Measurements from ENCODE around the gene ACTN2.

The ACTN2 gene

DNA sequence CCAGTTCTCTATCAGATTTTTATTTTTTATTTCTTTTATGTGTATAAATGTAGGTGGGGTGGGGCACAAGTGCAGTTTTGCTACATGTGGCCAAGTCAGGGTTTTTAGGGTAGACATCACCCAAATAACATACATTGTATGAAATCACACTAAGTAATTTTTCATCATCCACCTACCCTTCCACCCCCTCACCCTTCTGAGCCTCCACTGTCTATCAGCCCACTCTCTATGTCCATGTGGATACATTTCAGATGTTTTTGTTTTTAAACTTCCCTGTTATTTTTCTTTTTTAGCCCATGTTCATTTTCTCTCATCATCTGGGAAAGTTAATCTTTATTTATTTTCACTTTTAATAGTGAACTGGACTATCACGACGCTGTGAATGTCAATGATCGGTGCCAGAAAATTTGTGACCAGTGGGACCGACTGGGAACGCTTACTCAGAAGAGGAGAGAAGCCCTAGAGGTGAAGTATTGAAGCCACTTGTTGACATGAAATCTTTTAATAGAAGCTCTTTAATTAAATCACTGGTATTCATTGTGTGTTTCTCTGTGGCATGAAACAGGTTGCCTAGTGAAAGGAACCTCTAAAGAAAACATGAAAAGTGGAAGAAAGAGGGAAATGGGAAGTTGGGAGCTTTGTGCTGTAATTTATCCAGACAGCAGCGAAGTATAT is 61.1 kb downstream of the ACTN2 start:
- DNase-seq (ENCODE audit: low spot score), result no peak
- H3K4me3 ChIP-seq, result no peak overlapping the region
- no peak overlapping the region for H3K27ac ChIP-seq
- TF ChIP-seq, protein P1, sequence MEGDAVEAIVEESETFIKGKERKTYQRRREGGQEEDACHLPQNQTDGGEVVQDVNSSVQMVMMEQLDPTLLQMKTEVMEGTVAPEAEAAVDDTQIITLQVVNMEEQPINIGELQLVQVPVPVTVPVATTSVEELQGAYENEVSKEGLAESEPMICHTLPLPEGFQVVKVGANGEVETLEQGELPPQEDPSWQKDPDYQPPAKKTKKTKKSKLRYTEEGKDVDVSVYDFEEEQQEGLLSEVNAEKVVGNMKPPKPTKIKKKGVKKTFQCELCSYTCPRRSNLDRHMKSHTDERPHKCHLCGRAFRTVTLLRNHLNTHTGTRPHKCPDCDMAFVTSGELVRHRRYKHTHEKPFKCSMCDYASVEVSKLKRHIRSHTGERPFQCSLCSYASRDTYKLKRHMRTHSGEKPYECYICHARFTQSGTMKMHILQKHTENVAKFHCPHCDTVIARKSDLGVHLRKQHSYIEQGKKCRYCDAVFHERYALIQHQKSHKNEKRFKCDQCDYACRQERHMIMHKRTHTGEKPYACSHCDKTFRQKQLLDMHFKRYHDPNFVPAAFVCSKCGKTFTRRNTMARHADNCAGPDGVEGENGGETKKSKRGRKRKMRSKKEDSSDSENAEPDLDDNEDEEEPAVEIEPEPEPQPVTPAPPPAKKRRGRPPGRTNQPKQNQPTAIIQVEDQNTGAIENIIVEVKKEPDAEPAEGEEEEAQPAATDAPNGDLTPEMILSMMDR (IDR thresholded peaks at IDR 0.05), result no peak

DNA sequence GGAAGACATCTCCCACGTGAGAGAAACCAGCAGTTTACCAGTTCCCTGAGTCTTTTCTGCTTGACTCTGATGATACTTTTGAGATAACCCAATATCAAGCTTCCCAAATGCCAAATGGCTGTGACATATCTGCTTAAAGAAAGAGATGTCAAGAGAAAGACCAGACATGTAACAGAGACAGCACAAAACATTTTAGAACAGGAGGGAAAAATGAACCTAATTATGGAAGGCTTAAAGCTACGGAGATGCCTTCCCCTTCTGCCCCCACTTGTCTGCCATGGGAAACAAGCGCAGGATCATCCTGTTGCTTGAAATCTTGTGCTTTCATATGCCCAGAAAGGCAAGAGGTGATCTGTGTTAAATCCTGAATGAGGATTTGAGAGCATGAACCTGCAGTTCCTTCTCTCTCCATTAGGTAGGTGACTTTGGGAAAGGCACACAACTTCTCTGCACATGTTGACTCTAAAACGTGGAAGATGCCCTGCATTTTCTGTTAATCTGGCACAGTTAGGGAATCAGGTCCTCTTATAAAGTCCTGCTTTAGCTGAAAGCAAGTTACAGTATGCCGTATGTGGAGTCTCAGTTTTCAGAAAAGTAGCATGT is 62.1 kb downstream of the ACTN2 start:
- Histone ChIP-seq H3K27ac (no peak overlapping the region), H3K4me3 (no peak overlapping the region)
- TF ChIP-seq, protein P1 (IDR thresholded peaks at IDR 0.05), result no peak
- DNase-seq (ENCODE audit: low spot score), result no peak

DNA sequence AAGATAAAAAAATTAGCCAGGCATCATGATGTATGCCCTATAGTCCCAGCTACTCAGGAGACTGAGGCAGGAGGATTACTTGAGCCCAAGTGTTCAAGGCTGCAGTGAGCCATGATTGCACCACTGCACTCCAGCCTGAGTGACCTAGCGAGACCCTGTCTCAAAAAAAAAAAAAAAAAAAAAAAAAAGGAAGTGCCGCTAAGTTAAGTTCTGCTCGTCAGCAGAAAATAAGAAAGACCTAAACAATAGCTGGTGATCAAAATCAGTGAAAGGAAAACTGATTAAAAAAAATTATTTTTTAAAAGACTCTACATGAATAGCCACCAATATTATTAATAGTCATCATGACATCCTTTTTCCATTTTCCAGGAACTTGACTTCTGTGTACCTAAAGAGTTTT is 64.6 kb downstream of the ACTN2 start:
- H3K27ac ChIP-seq, result no peak overlapping the region
- TF ChIP-seq, protein P1 (IDR thresholded peaks at IDR 0.05), result no peak

DNA sequence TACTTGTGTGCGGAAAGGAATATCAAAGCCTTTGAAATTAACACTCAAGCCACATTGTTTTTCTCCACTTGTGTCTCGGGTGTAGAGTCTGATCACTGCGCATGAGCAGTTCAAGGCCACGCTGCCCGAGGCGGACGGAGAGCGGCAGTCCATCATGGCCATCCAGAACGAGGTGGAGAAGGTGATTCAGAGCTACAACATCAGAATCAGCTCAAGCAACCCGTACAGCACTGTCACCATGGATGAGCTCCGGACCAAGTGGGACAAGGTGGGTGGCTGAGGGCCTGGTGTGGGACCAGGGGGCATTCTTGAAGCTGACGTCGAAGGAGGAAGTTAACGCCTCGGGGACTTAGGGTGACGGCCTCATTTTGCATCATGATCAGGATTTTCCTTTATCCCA is 65.1 kb downstream of the ACTN2 start:
- no peak overlapping the region for H3K27ac ChIP-seq
- H3K4me3 ChIP-seq, result no peak overlapping the region
- DNase-seq (ENCODE audit: low spot score), result no peak
- TF ChIP-seq, protein P1 (IDR thresholded peaks at IDR 0.05), result no peak

More for the DNA sequence above, 64.6 kb downstream of the ACTN2 start:
- no peak overlapping the region for H3K4me3 ChIP-seq
- no peak for DNase-seq (ENCODE audit: low spot score)

DNA sequence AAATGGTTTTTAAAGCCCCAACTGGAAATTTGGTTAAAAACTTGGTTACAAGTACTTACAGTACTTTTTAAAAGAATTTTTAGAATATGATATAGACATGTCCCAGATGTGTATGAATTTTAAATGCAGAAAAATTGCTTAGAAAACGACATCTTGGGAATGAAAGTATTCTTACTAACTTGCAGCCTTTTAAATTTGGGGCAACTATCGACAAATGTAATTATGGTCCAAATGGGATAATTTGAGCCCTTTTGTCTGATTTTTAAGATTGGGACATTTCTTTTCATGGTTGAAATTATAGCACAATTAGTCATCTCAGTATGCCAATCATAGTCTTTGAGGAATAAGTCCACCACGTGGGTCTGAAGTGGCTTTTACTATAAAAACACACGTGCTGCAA is 65.6 kb downstream of the ACTN2 start:
- no peak for DNase-seq (ENCODE audit: low spot score)
- H3K27ac ChIP-seq, result no peak overlapping the region
- TF ChIP-seq, protein P1 (IDR thresholded peaks at IDR 0.05), result no peak
- H3K4me3 ChIP-seq, result no peak overlapping the region

DNA sequence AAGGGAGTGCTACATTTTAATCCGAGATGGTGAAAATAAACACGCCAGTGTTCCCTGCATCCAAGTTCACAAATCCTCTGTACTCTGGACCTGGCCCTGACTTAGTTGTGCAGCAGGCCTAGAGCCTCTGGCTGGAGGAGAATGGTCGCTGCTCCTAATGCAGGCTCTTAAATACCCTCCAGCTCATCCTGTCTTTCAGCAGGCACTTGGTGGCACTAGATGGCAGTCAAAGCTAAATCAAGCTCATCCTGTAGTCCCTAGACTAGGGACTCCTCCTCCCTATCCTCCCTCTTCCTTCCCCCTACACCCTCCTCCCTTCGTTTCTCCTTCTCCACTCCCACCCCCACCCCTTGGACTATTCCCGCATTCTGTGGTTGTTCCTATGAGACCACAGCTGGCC is 67.2 kb downstream of the ACTN2 start:
- Histone ChIP-seq H3K4me3 (no peak overlapping the region), H3K27ac (no peak overlapping the region)
- TF ChIP-seq, protein P1 (IDR thresholded peaks at IDR 0.05), result no peak
- no peak for DNase-seq (ENCODE audit: low spot score)

DNA sequence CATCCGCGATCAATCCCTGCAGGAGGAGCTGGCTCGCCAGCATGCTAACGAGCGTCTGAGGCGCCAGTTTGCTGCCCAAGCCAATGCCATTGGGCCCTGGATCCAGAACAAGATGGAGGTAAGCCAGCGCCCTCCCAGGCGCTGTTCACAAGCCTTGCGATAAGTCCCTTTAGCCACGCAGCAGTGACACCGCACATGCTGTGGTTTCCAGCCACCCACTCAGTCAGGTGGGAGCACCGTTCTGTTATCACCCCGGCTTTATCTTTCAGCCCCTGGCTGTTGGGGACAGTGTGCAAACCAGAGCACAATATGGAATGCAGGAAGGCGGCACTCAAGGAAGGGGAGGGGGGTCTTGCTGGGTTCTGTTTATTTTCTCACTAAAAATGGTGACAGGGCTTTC is 67.7 kb downstream of the ACTN2 start:
- H3K27ac ChIP-seq, result no peak overlapping the region
- DNase-seq (ENCODE audit: low spot score), result no peak
- TF ChIP-seq, protein P1 (IDR thresholded peaks at IDR 0.05), result no peak
- H3K4me3 ChIP-seq, result no peak overlapping the region

All from coronary artery (tissue), 2 donors.